LNCaP clone FGC (cell line): Measurements from ENCODE around the gene SELENOO.
A peak's percentile ranks its signal among the peaks of the same experiment; 100 is the strongest.

Experiments used
- DNase-seq: peaks from one replicate; pipeline ENCODE4 v3.0.0-alpha.2; 2011; ENCODE audit warnings: low read depth
- H3K4me3 ChIP-seq: 2 replicates; pipeline ENCODE4 v1.5.1; 2011; ENCODE audit warnings: mild to moderate bottlenecking, low read depth, low read length, control low read depth
- TF ChIP-seq, protein P1 (sequence below): IDR thresholded peaks from 2 replicates; pipeline ENCODE4 v1.5.1; 2012; ENCODE audit warnings: mild to moderate bottlenecking; ENCODE audit not compliant: control insufficient read depth, insufficient read depth; ENCODE audit errors: extremely low read depth

SELENOO gene, protein sequence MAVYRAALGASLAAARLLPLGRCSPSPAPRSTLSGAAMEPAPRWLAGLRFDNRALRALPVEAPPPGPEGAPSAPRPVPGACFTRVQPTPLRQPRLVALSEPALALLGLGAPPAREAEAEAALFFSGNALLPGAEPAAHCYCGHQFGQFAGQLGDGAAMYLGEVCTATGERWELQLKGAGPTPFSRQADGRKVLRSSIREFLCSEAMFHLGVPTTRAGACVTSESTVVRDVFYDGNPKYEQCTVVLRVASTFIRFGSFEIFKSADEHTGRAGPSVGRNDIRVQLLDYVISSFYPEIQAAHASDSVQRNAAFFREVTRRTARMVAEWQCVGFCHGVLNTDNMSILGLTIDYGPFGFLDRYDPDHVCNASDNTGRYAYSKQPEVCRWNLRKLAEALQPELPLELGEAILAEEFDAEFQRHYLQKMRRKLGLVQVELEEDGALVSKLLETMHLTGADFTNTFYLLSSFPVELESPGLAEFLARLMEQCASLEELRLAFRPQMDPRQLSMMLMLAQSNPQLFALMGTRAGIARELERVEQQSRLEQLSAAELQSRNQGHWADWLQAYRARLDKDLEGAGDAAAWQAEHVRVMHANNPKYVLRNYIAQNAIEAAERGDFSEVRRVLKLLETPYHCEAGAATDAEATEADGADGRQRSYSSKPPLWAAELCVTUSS

DNA sequence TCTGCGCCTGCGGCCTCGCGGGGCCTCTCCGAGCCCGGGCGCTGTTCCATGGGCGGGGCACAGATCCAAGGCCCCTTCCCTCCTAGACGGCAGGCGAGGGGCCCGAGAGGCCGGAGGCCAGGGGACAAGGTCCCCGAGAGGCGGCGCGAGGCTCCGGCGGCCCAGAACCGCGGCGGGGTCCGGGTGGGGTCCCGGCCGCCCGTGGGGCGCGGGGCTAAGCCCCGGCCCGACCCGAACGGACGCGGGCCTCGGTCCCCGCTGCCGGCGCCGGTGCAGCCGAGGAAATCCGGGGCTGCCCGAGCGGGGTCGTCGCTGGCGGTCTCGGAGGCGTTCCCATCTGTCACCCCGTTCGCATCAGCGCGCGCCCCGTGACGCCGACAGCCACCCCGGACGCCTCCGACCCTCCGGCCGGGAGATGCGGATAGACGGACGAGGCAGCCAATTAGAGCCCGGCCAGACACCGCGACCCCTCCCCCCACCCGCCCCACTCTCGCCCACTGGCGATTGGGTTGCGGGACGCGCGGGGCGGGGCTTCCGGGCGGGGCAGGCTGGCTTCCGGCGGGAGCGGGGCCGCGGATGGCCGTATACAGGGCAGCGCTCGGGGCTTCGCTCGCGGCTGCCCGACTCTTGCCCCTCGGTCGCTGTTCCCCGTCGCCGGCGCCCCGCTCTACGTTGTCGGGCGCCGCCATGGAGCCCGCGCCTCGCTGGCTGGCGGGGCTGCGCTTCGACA lies at the start of gene SELENOO:
Gene SELENOO, plus strand, starts transcription at position 551 of the 730 bp plus-strand sequence. Its CDS starts 26 bp downstream, at position 577.
- TF ChIP-seq, protein P1, sequence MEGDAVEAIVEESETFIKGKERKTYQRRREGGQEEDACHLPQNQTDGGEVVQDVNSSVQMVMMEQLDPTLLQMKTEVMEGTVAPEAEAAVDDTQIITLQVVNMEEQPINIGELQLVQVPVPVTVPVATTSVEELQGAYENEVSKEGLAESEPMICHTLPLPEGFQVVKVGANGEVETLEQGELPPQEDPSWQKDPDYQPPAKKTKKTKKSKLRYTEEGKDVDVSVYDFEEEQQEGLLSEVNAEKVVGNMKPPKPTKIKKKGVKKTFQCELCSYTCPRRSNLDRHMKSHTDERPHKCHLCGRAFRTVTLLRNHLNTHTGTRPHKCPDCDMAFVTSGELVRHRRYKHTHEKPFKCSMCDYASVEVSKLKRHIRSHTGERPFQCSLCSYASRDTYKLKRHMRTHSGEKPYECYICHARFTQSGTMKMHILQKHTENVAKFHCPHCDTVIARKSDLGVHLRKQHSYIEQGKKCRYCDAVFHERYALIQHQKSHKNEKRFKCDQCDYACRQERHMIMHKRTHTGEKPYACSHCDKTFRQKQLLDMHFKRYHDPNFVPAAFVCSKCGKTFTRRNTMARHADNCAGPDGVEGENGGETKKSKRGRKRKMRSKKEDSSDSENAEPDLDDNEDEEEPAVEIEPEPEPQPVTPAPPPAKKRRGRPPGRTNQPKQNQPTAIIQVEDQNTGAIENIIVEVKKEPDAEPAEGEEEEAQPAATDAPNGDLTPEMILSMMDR: no peak
- DNase-seq: no peak
- H3K4me3 ChIP-seq: peak within 1 kb of the TSS; percentile 78

DNA sequence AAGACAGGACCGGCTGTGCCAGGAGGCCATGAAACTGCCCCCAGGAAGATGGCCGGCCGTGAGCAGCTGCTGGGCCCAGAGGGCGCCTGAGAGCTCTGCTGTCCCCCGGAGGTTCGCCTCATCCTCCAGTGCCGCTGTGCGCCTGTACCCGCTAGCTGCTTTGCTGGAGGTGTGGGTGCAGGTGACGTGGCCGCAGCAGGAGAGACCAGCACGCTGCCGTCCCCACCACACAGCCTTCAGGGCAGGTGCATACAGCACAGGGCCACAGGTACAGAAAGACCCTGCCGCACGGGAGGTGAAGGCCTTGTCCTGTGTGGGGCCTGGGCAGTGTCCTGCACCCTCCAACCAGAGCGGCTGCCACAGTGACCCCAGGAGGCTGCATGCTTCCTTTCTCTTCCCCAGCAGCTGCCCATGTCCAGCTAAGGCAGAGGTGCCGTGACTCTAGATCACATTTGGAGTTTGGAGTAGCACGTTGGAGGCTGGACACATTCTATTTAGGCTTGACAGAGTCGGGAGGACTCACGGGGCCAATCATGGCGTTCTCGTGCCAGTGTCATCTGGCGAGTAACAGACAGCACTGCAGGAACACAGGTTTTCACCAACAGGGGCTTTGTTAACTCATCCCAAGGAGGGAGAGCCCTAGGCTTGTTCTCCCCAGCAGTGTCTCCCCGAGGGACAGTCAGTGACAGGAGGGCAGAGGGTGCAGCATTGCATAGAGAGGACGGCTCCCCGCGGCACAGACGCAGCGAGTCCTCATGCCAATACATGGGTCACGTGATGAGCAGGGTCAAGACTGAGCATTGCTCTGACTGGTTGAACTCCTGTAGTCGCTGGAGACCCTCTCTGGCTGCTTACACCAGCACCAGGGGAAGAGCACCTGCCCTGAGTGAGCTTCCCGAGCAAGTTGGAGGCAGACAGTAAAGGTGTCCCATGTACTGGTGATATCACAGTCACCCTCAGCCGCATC lies 49.0 kb upstream of the SELENOO start:
- DNase-seq: no peak
- TF ChIP-seq, protein P1: no peak

DNA sequence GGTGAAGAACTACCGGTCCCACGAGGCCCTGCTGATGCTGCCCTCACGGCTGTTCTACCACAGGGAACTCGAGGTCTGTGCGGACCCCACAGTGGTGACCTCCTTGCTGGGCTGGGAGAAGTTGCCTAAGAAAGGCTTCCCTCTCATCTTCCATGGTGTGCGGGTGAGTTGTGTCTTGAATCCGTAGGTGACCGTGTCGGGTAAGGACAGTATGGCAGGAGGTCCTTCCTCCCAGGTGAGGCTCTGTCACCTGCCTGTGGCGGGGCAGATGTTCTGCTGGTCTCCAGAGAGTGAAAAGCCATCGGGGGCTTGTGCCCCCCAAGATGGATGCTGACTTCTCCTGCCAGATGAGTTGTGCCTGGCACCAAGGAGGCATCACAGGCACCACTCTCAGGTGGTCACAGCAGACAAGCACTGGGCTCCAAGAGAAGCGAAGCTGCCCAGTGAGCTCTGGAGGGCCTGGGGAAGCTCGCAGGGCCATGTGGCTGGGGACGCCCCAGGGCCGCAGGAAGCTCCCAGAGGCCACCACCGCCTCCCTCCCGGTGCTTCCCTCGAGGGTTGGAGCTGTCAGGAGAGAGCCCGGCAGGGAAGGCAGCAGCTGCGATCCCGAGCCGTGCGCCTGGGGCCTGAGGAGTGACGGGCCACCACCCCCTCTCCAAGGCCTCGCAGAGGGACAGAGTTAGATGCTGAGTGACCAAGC lies 47.6 kb upstream of the SELENOO start:
- TF ChIP-seq, protein P1: no peak
- DNase-seq: no peak
- no peak overlapping the region for H3K4me3 ChIP-seq

More for the DNA sequence above, 49.0 kb upstream of the SELENOO start:
- no peak overlapping the region for H3K4me3 ChIP-seq

DNA sequence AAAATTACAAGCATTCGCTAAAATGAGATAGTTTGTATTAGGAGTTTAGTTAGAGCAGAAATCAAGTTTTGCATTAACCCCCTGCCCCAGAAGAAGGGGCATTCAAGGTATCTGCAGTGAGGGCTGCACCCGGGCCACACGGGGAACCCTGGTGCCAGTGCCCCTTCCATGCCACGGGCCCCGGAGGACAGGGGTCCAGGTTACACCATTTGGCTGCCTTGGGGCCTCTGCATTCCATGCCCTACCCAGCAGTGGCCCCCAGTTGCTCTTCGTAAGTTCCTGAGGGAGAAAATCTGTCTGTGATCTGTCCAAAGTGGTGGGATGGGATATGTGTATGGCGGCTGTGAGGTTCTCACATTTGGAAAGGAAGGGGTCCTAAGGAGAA lies 47.1 kb upstream of the SELENOO start:
- TF ChIP-seq, protein P1: no peak
- DNase-seq: no peak

DNA sequence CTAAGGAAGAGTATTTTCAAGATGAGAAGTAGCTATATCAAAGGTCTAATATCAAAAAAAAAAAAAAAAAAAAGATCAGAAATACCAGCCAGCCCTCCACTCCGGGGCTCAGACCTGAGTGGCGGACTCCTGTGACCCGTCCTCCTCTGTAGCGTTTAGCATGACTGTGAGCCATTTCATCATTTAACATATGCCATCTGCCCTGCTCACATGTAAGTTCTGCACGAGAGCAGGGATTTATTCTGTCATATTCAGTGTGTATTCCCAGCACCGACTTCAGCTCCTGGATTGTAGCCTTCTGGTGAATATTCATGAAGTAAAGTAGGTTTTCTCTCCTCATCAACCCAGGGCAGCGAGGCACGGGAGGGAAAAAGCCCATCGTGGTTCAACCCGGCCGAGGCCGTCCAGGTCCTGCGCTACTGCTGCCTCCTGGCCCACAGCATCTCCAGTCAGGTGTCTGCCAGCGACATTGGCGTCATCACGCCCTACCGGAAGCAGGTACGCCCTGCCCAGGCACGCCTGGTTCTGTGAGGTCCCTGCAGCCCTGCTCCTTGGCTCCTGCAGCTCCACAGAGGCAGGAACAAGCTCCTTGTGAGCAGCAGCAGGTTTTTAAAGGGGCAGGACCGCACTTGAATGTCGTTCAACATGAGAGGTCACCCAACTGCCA lies 43.0 kb upstream of the SELENOO start:
- TF ChIP-seq, protein P1: no peak
- DNase-seq: peak; percentile 22
- no peak overlapping the region for H3K4me3 ChIP-seq

More for the DNA sequence above, 47.1 kb upstream of the SELENOO start:
- no peak overlapping the region for H3K4me3 ChIP-seq
